ENCODE data around the gene SLC25A22.

Gene SLC25A22

GRCh38 chr11:821512-822371, 23.7 kb upstream of the SLC25A22 start:
- DNase-seq: no peak

GRCh38 chr11:820655-821511, 22.8 kb upstream of the SLC25A22 start:
- DNase-seq: no peak

GRCh38 chr11:819943-820649, 22.0 kb upstream of the SLC25A22 start:
- DNase-seq: peak; percentile 93

GRCh38 chr11:819129-819931, 21.2 kb upstream of the SLC25A22 start:
- peak; percentile 87 for DNase-seq

GRCh38 chr11:818396-819128, 20.5 kb upstream of the SLC25A22 start, which contains the start of gene PNPLA2:
TSS of gene PNPLA2 (plus strand) at chr11:818914. CDS start at chr11:819719, 805 bp downstream.
- no peak for DNase-seq

GRCh38 chr11:816433-816779, 18.3 kb upstream of the SLC25A22 start:
- no peak for DNase-seq

- no peak for DNase-seq
Observed at GRCh38 chr11:815675-816432, 17.8 kb upstream of the SLC25A22 start.

- DNase-seq: no peak
Observed at GRCh38 chr11:813456-814096, 15.5 kb upstream of the SLC25A22 start.

- no peak for DNase-seq
Observed at GRCh38 chr11:813072-813455, 15.0 kb upstream of the SLC25A22 start.

- DNase-seq: no peak
Observed at GRCh38 chr11:812390-812789, 14.3 kb upstream of the SLC25A22 start.

- DNase-seq: no peak
Observed at GRCh38 chr11:811446-812245, 13.6 kb upstream of the SLC25A22 start.

GRCh38 chr11:810040-810567, 12.0 kb upstream of the SLC25A22 start:
- DNase-seq: no peak

- peak; percentile 98 for DNase-seq
Observed at GRCh38 chr11:809287-810039, 11.4 kb upstream of the SLC25A22 start, which contains the start of gene RPLP2. TSS of gene RPLP2 (plus strand) at chr11:809967. CDS start at chr11:810235, 268 bp downstream.

GRCh38 chr11:808427-809286, 10.6 kb upstream of the SLC25A22 start:
- DNase-seq: peak; percentile 36

- DNase-seq: no peak
Observed at GRCh38 chr11:804599-804964, 6.5 kb upstream of the SLC25A22 start.

GRCh38 chr11:803770-804598, 5.9 kb upstream of the SLC25A22 start:
- no peak for DNase-seq

- no peak for DNase-seq
Observed at GRCh38 chr11:803467-803742, 5.3 kb upstream of the SLC25A22 start.
